Activated CD8-positive, alpha-beta memory T cell treated with anti-CD3 and anti-CD28 coated beads for 24 hours (primary cell): ENCODE measurements around the gene FSHR.

Experiments
- DNase-seq: peaks from one replicate; pipeline ENCODE4 v3.0.0-alpha.2; 2020

FSHR gene, protein sequence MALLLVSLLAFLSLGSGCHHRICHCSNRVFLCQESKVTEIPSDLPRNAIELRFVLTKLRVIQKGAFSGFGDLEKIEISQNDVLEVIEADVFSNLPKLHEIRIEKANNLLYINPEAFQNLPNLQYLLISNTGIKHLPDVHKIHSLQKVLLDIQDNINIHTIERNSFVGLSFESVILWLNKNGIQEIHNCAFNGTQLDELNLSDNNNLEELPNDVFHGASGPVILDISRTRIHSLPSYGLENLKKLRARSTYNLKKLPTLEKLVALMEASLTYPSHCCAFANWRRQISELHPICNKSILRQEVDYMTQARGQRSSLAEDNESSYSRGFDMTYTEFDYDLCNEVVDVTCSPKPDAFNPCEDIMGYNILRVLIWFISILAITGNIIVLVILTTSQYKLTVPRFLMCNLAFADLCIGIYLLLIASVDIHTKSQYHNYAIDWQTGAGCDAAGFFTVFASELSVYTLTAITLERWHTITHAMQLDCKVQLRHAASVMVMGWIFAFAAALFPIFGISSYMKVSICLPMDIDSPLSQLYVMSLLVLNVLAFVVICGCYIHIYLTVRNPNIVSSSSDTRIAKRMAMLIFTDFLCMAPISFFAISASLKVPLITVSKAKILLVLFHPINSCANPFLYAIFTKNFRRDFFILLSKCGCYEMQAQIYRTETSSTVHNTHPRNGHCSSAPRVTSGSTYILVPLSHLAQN

DNA sequence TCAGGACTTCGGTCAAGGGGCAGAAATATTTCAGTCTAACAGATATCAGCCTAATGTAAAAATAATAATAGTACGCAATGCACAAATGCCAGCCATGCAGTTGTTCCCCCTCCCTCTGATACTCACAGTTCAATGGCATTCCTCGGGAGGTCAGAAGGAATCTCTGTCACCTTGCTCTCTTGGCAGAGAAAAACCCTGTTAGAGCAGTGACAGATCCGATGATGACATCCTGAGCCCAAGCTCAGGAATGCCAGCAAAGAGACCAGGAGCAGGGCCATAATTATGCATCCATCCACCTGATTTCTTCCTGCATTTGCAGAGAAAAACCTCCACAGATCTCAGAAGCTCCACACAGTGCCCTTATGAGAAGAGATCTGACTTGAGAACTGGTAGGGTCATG lies at the start of gene FSHR:
FSHR (minus strand) TSS at position 376 of the 400 bp plus-strand sequence; CDS start at position 278, 98 bp downstream.
- DNase-seq, result no peak

DNA sequence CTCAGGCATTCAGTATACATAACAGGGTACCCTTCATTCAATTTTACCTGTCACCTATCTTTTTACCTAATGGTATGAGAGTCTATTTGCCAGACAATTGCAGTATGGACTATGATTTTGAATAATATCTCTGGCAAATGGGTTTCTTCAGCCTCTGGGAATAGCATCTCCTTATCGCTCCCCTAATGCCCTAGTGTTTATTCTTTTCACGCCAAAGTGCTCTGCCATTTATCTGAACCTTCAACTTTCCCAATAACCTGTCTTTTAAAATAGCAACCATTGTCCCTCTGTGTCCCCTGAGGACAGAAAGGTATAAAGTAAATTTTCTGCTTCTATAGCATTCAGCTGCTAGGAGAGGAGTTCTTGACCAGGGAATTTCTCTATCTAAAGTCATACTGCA lies 45.0 kb upstream of the FSHR start:
- DNase-seq, result no peak

DNA sequence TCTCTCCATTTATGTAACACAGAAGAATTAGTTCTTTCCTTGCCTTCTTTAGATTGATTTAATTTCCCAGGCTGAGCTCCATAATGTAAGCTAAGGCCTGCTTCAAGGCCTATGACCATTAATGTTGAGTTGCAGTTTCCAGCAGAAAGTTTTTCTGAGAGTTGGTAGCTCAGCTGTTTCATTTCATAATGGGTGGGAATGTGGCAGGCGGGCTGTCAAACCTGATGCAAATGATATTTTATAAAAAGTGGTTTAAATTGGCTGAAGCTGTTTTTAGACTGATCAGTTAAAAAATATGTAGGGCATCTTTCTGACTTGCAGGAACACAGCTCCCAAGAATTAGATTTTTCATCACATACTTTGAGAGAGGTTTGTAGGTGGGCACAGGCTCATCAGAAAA lies 40.4 kb upstream of the FSHR start:
- no peak for DNase-seq

DNA sequence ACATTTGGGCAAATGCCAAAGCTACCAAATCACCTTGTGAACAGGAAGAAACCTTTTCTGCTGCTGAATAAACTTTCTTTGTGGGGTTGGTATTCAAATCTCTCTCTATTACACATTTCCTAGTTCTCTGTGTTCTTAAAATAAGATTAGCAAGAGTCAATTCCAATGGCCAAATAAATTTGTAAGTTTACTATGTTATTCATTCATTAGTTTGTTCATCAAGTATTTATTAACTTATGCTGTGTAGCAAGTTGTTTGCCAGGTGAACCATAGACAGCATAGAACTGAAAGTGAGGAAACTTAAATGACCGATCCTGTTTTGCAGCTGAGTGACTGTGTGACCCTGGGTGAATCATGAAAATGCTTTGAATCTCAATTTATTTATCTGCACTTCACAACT lies 37.7 kb upstream of the FSHR start:
- no peak for DNase-seq

DNA sequence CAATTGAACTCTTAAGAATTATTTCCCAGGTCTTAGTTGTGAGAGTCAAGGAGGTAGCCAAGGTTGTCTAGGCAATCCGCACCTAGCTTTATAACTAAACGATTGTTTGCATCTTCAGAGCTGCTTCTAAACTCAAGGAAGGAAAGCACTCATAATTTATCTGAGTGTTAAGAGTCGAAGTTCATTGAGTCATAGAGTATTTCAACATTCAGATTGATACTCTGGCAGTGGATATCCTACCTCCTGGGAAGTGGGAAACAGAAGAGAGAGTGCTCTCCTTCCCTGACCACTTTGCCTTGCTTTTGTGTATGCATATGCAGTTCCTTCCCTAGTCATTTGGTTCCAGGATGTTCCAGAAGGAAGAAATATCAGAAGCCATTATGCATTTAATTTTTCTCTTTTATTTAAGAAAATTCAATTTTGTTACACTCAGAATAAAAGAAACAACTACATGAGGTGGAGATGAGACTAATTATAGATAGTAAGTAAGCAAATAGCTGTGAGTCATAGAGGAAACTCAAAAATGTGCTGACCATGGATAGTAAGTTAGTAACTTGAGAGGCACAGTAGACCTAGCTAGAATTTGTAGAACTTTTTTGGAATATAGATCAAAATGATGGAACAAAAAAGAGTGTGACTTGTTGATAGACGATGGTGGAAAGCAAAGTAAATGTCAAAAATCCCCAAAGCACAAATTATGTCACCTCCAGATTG lies 35.4 kb upstream of the FSHR start:
- no peak for DNase-seq

DNA sequence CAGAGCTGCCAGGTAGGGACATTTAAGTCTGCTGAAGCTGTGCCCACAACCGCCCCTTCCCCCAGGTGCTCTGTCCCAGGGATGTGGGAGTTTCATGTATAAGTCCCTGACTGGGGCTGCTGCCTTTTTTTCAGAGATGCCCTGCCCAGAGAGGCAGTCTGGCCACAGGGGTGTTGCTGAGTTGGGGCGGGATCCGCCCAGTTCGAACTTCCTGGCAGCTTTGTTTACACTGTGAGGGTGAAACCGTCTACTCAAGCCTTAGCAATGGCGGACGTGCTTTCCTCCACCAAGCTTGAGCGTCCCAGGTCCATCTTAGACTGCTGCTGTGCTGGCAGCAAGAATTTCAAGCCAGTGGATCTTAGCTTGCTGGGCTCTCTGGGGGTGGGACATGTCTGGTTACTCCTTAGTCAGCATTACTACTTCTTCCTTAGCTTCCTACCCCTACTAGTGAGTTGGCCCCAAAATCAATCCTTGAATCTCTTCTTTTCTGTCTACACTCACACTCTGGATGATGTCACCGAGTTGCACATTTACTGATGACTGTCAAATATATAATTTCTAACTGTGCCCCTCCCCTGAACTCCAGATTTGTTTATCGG lies 31.8 kb upstream of the FSHR start:
- DNase-seq, result no peak

DNA sequence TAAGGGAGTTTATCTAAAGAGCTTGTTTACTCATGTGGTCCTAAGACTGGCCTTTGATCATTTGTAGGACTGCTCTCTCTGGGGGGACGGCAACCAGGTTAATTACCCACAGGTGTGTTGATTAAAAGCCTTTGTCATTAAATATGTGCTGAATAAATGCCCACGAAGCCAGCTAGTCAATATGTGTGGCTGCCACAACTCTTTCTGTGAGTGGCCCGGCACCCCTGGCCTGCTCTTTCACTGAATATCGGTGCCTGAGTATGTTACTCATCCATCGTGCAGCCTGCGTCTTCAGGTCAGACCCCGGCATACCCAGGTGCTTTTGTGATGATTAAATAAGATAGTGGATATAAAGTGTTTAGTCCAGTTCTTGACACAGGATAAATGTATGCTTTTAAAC lies 24.3 kb upstream of the FSHR start:
- DNase-seq, result no peak

DNA sequence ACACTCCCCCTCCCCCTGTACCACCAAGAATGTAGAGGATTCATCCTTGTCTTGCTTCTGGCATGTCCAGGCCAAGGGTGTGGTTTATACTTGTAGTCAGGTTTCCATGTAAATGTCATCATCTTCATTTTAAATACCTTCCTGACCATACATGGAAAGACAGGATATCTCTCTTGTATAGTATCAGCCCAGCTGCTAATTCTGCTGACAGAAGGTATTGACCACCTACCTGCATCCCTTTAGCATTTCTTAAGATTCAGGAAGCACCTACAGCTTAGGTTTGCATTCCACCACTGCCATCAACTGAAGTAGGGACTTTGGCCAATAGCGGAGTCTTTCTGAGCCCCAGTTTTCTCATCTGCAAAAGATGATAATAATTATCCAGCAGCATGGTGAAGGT lies 22.9 kb upstream of the FSHR start:
- DNase-seq, result no peak

DNA sequence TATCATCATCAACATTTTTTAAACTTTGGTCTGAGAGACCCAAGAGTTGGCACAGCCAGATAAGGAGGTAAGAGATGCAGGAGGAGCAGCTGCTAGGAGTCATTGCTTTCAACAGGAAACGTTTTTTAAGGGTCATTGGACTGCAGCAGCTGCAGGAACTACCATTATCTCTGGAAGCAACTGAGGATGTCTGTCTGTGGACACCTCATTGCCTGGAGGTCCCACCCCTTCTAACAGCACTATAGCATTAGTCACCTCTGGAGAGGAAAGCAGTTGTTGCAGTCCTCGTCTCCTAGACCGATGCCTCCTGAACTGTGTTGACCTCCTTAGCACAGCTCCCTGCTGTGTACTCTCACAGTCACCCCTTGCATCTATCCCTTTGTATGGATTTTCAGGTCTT lies 21.5 kb upstream of the FSHR start:
- DNase-seq, result no peak

DNA sequence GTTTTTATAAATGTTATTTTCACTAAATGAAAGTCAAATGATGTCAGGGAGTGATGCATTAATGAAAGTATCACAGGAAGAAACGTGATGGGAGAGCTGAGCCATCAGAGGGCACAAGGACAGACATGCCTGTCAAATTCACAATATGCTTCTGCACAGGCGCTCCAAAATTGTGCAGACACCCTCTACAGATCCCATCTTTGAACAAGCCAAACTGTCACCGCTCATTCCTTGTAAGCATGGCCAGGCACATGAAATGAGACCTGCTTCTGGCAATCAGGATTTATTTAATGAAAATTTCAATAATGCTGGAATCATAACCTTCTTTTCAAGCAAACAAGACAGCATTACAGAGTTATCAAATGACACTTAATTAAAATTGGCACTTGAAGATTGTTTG lies 20.4 kb upstream of the FSHR start:
- no peak for DNase-seq

DNA sequence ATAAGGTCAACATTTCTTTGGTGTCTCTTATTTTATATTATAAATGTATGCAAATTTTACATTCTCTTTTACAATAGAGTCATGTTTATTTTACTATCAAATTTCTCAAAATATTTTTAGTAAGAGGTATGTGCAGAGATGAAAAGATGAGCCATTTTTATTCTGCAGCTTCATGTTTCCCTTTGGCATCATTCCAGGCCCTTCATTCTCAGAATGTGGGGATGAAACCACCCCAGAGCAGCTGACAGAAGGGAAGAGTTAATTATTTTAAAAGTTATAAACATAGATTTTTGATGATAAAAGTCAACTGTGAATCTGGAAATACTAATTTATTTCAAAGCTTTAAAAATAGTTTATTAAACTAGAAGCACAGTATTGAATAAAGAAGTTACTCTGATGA lies 12.8 kb upstream of the FSHR start:
- no peak for DNase-seq

DNA sequence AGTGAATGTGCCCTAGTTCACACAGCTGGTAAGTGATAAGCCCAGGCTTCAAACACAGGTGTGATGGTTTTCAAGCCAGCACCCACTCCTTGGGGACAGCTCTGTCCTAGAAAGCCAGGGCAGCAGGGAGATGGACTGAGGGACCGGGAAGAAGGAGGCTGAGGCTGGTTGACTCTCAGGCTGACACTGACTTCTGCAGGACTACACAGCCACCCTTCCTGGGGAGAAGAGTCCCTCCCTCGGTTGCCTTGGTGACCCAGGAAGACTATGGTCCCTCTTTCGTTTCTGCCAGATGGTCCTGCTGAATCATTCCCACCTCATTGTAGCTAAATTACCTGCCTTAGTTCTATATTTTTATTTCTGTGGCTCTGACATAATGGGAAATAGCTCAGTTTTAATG lies 11.3 kb upstream of the FSHR start:
- DNase-seq, result no peak

DNA sequence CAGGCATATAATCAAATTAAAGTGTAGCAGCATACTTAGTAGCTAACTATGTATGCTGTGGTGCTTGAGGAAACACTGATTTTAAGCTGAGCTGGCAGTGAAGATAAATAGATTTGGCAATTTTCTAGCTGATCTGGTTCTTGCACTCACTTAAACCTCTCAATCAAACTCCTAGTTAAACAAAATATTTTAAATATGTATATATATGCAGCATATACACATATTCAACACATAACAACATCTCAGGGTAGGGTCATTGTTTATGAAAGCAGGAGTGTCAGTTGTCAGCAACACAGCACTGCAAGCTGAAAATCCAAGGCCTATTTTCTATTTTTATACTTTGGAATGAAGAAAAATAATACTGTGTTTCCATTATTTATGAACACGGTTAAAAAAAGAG lies 10.4 kb upstream of the FSHR start:
- no peak for DNase-seq

DNA sequence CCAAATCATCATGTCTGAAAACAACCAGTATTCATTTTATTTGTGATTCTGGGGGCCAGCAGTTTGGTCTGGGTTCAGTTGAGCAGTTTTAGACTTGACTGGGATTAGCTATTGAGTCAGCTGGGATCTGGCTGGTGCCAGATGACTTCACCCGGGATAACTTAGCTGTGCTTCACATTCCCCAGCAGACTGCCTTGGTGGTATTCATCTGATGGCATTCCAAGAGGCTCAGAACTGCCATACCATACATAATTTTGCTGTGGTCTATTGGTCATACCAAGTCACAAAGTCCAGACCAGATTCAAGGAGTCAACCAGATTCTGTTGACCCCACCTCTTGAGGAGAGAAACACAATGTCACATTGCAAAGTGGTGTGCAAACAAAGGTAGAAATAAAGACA lies 7.8 kb upstream of the FSHR start:
- DNase-seq, result no peak

DNA sequence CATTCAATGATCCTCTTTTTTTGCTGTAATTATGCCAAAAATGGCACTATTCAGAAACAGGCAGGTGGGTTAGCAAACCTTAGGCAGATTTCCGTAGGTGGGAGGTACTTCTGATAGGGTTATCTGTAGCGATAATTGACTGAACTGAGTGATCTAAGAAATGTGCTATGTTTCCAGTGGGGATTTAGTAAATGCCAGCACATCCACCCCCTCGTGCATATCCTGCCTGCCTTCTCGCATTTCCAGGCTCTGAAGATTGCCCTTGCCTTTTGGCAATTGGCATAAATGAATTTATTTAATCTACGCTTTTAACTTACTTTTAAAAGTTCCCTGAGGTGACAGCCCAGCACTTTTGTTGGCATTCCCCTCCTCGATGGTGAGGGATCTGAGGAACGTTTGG lies 576 bp upstream of the FSHR start:
- no peak for DNase-seq

DNA sequence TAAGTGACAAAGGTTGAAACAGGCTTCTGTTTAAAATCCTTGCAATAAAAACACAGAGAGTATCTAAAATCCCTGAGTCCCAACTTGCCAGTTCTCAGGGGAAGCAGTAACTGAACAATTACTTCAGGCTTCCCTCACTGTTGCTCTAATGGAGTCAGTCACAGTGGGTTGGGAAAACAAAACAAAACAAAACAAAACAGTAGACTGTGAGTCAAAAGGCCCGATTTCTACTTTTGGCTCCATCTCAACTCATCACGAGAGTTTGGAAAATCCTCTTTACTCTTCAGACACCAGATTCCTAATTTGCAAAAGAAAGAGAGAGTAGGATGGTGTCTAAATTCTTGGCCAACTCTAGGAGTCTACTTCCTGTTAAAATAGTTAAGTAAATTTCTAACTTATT lies 1.1 kb downstream of the FSHR start:
- no peak for DNase-seq

DNA sequence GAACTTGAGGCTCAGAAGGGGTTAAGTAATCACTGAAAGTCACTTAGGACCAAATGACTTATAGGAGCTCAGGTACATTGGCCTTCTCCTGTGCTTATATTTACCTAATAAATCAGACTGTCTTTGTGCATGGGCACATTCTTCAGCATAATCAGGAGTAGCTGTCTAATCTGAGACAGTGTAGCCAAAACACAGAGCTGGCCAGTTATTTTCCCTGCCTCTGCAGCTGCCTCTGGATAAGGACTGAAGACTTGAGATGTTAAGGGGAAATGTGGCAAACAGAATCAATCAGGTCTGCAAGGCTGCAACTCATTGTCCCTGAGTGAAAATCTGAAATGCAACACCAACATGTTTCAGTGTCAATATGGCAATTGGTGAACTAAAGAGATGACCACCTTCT lies 1.5 kb downstream of the FSHR start:
- DNase-seq, result no peak

DNA sequence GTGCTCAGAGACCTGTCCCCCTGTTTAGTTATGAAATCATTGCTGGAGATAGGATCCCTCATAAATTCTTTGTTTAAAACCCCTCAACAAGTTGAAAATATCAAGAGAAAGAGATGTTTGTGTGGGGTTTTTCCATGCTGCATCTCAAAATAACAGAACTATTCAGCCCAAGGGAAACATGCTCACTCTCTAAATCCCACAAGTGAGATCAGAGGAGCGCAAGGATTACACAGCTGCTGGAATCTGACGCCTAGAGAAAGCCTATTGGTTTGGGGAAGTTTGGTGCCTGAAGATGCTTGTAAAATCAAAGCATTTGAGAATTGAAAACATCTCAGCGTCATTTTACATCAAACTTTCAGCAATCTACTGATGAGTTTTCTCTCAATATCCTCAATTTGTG lies 7.9 kb downstream of the FSHR start:
- DNase-seq, result no peak

DNA sequence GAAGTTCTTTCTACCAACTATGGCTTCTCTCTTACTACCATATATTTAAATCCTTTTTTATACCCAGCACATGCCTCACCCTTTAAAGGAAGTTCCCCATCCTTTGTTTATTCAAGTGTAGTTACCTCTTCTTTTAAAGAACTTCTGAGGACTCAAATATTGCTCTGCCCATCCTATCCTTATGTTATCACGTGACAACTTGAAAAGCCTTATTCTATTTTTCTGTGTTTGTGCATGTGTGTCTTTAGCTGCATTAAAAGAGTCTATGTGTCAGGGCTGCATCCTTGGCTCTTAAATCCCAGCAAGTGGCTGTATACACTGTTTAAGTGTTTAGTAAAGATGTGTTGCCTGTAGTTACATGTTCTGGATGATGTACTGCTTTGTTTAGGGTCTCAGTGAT lies 22.5 kb downstream of the FSHR start:
- DNase-seq, result no peak

DNA sequence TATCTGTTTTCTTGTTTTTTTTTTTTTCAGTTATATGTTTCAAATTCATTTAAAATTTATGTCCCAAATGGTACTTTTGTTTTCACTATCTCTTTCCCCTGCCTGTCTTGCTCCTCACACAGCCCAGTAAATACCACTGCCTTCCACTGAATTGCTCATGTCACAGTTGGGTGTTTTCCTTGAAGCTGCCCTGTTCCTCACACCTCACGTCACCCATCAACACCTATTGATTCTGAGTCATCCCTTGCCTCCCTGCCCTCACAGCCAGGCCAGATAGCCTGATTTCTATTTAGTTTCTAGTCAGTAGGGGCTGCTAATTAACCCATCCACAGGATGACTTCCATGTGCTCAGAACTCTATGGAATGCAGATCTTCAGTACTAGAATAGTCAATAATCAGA lies 25.3 kb downstream of the FSHR start:
- DNase-seq, result no peak

DNA sequence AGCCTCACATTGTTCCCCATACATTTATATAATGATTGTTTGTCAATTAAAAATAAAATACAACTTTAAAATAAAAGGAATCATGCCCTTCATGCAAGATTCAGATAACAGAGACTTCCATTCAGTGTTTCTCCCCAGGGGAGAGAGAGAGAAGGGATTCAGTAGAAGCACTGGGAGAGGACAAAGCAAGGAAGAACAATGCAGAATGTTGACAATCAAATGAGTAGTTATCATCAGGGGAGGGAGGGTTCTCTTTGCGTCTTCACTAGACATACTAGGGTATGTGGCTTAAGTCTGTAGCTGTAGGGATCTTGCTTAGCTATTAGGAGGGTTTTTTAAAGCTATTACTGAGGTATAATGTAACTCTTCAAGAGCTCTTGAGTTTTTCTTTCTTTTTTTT lies 30.7 kb downstream of the FSHR start:
- DNase-seq, result no peak

DNA sequence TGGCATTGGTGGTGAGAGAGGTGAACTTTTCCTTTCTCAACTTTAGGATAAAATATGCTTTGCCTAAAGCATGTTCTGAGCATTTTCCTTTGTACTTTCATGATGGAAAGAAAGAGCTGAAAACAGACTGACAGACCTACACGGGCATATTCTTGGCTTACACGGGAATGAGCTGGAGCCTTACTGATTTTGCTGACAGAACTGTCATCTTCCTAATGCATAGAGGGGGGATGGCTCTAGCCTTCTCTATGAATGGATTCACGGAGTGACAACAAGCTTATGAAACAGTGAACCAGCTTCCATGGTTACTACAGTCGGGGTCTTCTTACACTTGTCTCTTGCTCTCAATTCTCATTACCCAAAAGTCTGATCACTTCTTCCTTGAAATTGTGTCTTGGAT lies 32.2 kb downstream of the FSHR start:
- DNase-seq, result no peak

DNA sequence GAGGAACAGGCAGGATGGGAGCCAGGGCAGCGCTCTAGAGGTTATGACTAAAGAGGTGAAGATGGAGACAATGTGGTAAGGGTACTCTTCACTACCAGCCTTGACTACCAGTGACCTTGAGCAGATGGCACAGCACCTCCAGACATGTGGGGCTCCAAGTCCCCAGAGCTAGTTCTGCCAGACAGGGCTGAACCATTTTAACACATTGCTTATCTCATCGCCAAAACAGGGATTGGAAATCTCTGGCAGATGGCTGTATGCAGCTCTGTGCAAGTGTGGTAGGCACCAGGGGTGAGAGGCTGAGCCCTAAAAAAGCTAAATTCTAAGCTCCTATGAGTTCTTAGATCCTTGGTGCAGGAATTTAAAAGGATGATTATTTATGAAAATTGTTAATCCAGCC lies 41.3 kb downstream of the FSHR start:
- no peak for DNase-seq

DNA sequence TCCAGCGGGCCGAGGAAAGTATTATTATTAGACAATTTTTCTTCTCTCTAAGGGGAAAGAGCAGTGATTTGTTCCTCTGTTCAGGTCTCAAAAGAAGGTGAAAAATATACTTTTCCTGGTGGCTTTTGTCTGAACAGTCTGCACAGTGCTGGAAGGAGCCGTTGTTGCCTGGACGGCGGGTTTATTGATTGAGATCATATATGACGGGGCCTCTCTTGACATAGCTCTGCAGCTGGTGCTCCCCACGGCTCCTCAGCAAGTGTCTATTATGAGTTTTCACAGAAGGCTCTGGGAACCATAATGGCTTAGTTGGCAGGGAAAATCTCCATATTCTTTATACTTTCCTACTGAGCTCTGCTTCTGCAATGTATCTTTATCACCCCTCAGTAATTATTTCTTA lies 42.9 kb downstream of the FSHR start:
- DNase-seq, result no peak
